HuH-7.5 (cell line): ENCODE results near the gene BLOC1S4.
"Not testable (repeated sequence)": the region's sequence is repeated elsewhere in the genome, so short reads cannot be mapped to it uniquely, and the experiment has no call there.

Experiments used
- DNase-seq: peaks from one replicate; pipeline ENCODE4 v3.0.0; 2011; ENCODE audit warnings: low spot score

BLOC1S4 gene

GRCh38 chr4:6718932-6719610 lies 3.1 kb downstream of the BLOC1S4 start:
- no peak for DNase-seq

- no peak for DNase-seq
Measured at GRCh38 chr4:6719611-6720179, 3.7 kb downstream of the BLOC1S4 start.

DNA sequence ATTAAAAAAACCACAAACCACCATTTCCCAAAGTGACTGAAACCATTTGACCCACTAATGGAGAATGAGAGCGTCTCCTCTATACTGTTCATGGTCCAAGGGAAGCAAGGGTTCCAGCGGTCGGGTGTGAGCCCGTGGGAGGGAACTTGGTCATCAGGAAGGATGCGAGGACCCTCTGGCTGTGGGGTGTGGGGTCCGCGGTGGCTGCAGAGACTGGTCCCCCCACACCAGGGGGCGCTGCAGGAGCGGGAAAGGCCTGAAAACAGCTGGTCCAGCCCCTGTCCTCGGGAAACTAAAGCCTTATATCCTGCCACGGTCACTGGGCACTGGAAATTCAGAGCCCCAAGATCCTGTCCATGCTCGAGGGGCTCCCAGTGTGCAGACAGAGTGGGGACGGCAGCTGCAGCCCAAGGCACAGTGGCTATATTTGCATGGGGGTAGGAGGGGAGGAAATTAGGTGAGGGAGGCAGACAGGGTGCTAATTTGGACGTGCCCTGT lies 4.3 kb downstream of the BLOC1S4 start:
- DNase-seq: peak; percentile 98

DNA sequence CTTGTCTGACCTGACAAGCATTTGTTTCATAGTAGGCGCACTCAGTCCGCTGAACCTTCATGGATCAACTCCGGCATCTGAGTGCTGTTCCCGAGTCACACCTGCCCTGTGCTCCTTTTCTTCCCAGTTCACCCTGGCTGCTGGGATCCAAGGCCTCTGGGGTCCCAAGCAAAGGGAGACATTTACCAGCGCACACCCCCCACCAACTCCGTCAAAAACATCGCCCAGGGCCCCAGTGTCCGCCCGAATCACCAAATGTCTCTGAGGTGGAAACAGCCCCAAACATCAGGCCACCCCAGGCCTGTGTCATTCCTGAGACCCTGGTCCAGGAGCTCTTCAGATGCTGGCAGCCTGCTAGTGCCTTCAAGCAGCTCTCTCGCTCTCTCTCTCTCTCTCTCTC lies 5.1 kb downstream of the BLOC1S4 start:
- no peak for DNase-seq

GRCh38 chr4:6722891-6723290 lies 6.9 kb downstream of the BLOC1S4 start:
- DNase-seq: no peak

- no peak for DNase-seq
Measured at GRCh38 chr4:6723851-6724250, 7.9 kb downstream of the BLOC1S4 start.

GRCh38 chr4:6724421-6725111 lies 8.6 kb downstream of the BLOC1S4 start:
- no peak for DNase-seq

GRCh38 chr4:6725427-6725961 lies 9.5 kb downstream of the BLOC1S4 start:
- not testable (repeated sequence) for DNase-seq

DNA sequence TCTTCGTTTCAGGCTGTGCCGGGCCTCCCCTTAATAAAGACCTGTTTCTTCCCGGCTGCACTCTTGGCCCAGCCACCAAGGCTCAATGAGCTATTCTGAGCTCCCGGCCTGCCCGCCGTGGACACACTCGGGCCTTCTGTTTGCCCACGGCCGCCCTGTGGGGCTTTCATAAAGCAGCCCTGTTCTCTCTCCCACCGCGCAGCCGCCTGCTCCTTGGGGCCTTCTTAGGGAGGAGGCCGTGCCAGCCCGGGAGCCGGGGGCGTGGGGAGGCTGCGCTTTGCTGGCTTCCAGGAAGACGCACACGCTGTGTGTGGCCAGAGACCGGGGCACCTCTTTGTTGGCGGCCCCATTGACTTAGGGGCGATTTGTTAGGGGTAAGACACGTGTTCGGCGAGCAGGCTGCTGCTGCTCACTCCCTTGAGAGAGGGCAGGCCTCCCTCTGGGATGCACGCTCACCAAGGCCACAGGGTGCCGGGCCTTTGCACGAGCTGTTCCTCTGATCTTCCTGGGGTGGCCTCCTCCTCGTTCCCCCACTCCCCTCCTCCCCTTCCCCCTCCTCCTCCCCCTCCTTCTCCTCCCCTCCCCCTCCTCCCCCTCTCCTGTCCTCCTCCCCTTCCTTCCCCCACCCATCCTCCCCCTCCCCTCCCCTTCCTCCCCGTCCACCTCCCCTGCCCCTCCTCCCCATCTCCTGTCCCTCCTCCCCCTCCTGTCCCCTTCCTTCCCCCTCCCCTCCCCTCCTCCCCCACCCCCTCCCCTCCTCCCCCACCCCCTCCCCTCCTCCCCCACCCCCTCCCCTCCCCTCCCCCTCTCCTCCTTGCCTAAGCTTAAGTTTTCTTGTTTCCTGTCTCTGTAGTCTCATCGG lies 11.3 kb downstream of the BLOC1S4 start:
- DNase-seq: no peak

DNA sequence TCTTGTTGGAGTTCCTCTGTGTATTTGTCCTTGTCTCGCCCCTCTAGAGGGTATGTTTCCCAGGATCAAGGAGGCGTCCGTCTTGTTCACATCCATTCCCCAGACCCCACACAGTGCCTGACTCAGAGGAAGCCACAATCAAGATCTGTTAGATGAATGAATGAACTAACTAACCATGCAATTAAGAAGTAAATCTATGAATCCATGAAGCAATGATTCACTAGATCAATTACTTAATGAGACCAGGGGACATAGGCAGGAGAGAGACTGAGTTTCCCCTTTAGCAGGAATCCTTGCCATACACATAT lies 11.9 kb downstream of the BLOC1S4 start:
- no peak for DNase-seq

GRCh38 chr4:6728320-6729029 lies 12.5 kb downstream of the BLOC1S4 start:
- no peak for DNase-seq

DNA sequence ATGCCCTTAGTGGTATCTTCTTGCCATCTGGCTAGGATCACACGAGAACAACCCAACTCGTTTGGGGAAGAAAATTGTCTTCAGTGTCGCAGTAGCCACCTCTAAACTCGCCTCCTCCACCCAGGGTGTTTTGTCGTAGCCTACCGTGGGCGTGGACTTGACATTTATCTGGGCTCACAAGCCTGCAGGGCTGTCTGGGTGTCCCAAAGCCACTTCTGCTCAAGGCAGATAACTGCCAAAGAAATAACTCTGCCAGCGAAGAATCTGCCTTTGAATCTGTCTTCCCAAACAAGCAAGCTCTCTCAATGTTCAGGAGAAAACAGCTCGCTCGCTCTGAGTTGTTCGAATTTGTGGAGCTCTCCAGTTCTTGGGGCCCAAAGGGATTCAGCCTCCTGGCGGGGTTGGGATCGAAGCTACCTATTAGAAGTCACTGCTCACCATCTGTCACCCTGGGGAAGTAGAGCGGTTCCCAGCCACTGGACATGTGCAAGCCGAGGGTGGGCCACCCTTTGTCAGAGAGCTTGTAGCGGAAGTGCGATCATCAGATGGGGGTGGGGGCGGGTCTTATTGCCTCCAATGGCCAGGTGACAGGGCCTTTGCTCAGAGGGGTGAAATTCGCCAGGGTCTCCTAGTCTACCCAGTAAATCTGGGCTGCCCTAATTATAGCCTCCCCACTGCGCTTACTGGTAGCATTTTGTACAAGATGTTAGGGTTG lies 14.8 kb downstream of the BLOC1S4 start:
- DNase-seq: no peak

DNA sequence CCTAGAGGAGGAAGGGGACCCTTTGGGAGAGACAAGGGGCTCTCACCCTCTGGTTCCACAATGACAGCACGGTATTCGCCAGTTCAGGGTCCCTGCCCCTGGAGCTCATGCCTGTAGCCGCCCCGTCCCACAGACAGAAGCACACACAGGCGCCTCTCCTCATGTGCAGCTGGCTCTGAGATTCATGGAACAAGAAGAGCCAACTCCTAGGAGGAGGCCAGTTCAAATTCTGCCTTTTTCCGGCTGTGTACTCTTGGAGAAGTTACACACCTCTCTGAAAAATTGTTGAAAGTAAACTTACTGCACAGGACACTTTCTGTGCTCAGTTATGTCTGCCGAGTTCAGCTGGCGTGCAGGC lies 15.3 kb downstream of the BLOC1S4 start:
- DNase-seq: no peak

GRCh38 chr4:6731780-6732179 lies 15.8 kb downstream of the BLOC1S4 start:
- no peak for DNase-seq

DNA sequence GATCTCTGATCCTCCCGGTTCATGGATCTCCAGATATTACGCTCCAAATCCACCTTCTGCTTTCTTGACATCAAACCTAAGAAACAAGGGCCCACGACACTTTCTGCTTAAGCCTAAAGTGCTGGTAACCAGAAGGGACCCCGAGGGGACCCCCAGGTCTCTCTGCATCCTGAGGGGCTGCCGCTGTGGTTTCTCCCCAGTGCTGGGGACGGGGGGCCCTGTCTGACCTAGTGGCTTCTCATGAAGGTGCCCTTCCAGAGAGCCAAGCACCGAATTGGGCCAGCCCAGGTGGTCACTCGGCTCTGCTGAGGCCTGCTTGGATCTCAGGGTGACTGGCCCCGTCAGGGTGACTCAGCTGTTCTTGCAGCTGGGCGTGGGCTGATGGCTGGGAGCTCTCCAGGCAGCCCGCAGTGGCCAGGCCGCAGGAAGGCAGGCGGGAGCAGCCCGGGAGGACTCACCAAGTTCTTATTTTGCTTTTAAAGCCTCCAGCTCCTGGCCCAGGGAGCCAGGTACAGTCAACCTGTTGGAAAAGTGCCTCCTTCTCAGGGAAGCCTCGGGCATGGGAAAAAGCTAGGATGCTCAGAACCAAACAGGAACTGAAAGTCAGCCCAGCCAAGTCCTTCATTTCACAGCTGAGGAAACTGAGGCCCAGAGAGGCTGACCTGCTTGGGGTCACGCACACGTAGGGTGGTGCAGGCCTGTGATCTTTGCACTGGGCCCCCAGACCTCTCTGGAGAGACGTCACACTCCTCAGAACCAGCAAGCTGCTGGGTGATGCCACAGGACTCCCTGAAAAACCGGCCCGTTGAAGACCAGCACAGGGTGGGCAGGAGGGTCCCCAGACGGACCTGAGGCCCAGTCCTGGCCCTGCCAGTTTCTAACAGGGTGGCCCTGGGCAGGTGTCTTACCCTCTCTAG lies 16.7 kb downstream of the BLOC1S4 start:
- no peak for DNase-seq

GRCh38 chr4:6733358-6734164 lies 17.6 kb downstream of the BLOC1S4 start:
- no peak for DNase-seq

DNA sequence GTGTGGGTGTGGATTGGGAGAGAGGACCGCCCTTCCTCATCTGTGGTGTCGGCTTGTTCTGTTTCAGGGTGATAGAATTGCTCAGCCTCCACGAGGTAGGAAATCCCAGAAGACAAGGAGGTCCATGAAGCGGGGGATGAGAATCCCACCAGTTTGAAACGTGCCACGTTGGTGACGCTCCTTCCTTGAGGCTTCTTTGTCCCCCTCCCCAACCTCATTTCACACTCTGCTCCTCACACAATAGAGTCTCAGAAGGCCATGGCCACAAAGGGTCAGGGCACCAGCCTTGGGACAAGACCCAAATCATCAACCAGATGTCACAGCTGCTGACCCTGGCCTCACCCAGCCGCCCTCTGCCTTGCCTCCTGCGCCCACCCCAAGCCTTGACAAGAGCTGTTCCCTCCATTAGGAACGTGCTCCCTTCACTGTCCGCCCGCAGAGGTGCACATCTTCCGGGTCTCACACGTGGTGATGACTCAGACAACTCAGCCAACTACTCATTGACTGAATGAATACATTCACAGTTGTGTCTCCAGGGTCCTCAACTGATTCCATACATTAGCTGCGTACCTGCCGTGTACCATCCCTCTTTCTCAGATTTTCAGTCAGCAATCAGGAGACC lies 18.3 kb downstream of the BLOC1S4 start:
- DNase-seq: no peak

GRCh38 chr4:6739920-6740319 lies 23.9 kb downstream of the BLOC1S4 start:
- DNase-seq: no peak

- DNase-seq: no peak
Measured at GRCh38 chr4:6740347-6740746, 24.4 kb downstream of the BLOC1S4 start.
